ENCODE results near the gene C6orf52. TPM values are rescaled to one million over a fixed set of nuclear protein-coding genes. Genes with fewer than 3 reads are reported as not detected.

Gene C6orf52
- total RNA-seq, 1 donor from 2014 or later = 0.75 TPM

- DNase-seq (ENCODE audit: low read depth) = no peak
Observed at GRCh38 chr6:10658910-10659698, 35.3 kb downstream of the C6orf52 start.

- DNase-seq (ENCODE audit: low read depth) = no peak
Observed at GRCh38 chr6:10655508-10656055, 38.8 kb downstream of the C6orf52 start.

- DNase-seq (ENCODE audit: low read depth) = no peak
Observed at GRCh38 chr6:10644225-10644624, 50.2 kb downstream of the C6orf52 start.

GRCh38 chr6:10643201-10643651 lies 51.2 kb downstream of the C6orf52 start:
- no peak for DNase-seq (ENCODE audit: low read depth)

GRCh38 chr6:10641528-10641927 lies 52.9 kb downstream of the C6orf52 start:
- no peak for DNase-seq (ENCODE audit: low read depth)

GRCh38 chr6:10640412-10640811 lies 54.0 kb downstream of the C6orf52 start:
- DNase-seq (ENCODE audit: low read depth) = no peak

- no peak for DNase-seq (ENCODE audit: low read depth)
Observed at GRCh38 chr6:10633216-10633615, 61.2 kb downstream of the C6orf52 start.

GRCh38 chr6:10630178-10630577 lies 64.2 kb downstream of the C6orf52 start:
- no peak for DNase-seq (ENCODE audit: low read depth)

- DNase-seq (ENCODE audit: low read depth) = no peak
Observed at GRCh38 chr6:10627800-10628199, 66.6 kb downstream of the C6orf52 start.

GRCh38 chr6:10626154-10626741 lies 68.2 kb downstream of the C6orf52 start:
- no peak for DNase-seq (ENCODE audit: low read depth)

- DNase-seq (ENCODE audit: low read depth) = no peak
Observed at GRCh38 chr6:10624836-10625235, 69.6 kb downstream of the C6orf52 start.

GRCh38 chr6:10621847-10622246 lies 72.6 kb downstream of the C6orf52 start:
- DNase-seq (ENCODE audit: low read depth) = no peak

Other genes starting within 250 kb of the C6orf52 start
- gene GCNT2, start 173.3 kb downstream of the C6orf52 start, total RNA-seq = 0.36 and 0.43 TPM in 2 replicates
- 25.3 and 30.3 TPM in 2 replicates for gene PAK1IP1, start 356 bp upstream of the C6orf52 start, total RNA-seq
- 181 and 196 TPM in 2 replicates for gene TMEM14C, start 28.5 kb upstream of the C6orf52 start, total RNA-seq
- 52.9 and 74.1 TPM in 2 replicates for gene TMEM14B, start 53.2 kb upstream of the C6orf52 start, total RNA-seq
- gene MAK, start 143.9 kb upstream of the C6orf52 start, total RNA-seq = 0.05 TPM in 1 of 2 replicates, not detected in the other
- gene GCM2, start 187.4 kb upstream of the C6orf52 start, total RNA-seq = not detected in 2 replicates
- gene SYCP2L, start 192.4 kb upstream of the C6orf52 start, total RNA-seq = 0.40 TPM in 1 of 2 replicates, not detected in the other